NCI-H1436 treated with DMSO at 0.1 percent for 48 hours (cell line): ENCODE measurements around the gene PCDHGA4.
"Not testable (repeated sequence)": the region's sequence is repeated elsewhere in the genome, so short reads cannot be mapped to it uniquely, and the experiment has no call there.

Experiments used
- DNase-seq: peaks from one replicate; lab custom pipeline; 2025; lab: John Stamatoyannopoulos, UW

The PCDHGA4 gene

DNA sequence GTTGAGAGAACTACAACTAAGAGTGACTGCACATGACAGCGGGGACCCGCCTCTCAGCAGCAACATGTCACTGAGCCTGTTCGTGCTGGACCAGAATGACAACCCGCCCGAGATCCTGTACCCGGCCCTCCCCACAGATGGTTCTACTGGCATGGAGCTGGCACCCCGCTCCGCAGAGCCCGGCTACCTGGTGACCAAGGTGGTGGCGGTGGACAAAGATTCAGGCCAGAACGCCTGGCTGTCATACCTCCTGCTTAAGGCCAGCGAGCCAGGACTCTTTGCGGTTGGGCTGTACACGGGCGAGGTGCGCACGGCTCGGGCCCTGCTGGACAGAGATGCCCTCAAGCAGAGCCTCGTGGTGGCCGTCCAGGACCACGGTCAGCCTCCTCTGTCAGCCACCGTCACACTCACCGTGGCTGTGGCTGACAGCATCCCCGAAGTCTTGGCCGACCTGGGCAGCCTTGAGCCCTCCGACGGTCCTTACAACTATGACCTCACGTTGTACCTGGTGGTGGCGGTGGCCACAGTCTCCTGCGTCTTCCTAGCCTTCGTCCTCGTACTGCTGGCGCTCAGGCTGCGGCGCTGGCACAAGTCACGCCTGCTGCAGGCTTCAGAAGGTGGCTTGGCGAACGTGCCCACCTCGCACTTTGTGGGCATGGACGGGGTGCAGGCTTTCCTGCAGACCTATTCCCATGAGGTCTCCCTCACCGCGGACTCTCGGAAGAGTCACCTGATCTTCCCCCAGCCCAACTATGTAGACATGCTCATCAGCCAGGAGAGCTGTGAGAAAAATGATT lies 29.8 kb downstream of the PCDHGA4 start:
- DNase-seq = no peak

- DNase-seq = not testable (repeated sequence)
These were observed 32.9 kb downstream of the PCDHGA4 start, which contains the start of gene PCDHGB4 for GRCh38 chr5:141387557-141388311. TSS of gene PCDHGB4 (plus strand) at chr5:141387698. CDS start at chr5:141387885, 187 bp downstream.

- DNase-seq = no peak
These were observed 33.8 kb downstream of the PCDHGA4 start for GRCh38 chr5:141388661-141389060.

- DNase-seq = no peak
These were observed 34.6 kb downstream of the PCDHGA4 start for GRCh38 chr5:141389153-141390042.

DNA sequence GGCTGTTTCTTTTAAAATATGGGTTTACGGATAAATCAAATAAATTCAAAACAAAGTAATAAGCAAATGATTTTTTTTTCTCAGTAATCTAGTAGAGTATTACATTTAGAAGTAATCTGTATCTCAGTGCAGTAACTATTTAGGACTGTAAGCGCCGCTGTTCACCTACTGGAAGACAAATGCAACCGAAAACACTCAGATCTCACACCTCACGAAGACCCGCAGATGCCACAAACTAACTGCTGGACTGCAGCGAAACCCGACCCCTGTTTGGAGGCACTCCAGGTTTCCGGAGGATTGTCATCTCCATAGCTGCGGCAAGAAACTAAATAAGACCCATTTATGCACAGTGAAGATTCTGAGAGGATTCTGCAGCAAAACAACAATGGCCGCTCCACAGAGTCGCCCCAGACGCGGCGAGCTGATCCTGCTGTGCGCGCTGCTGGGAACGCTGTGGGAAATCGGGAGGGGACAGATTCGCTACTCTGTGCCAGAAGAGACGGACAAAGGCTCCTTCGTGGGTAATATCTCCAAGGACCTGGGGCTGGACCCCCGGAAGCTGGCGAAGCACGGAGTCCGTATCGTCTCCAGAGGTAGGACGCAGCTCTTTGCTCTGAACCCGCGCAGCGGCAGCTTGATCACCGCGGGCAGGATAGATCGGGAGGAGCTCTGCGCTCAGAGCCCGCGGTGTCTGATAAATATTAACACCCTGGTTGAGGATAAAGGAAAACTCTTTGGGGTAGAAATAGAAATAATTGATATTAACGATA lies 37.8 kb downstream of the PCDHGA4 start, which contains the start of gene PCDHGA8:
Gene PCDHGA8 (plus strand): TSS at position 205 of the 770 bp plus-strand sequence. CDS start 181 bp downstream, at position 386.
- no peak for DNase-seq

- no peak for DNase-seq
These were observed 38.4 kb downstream of the PCDHGA4 start for GRCh38 chr5:141393267-141393666.

- not testable (repeated sequence) for DNase-seq
These were observed 39.8 kb downstream of the PCDHGA4 start for GRCh38 chr5:141394401-141395187.

GRCh38 chr5:141397756-141398551 lies 43.1 kb downstream of the PCDHGA4 start, which contains the start of gene PCDHGB5:
TSS of gene PCDHGB5 (plus strand) at chr5:141397947. CDS start at chr5:141398128, 181 bp downstream.
- not testable (repeated sequence) for DNase-seq

DNA sequence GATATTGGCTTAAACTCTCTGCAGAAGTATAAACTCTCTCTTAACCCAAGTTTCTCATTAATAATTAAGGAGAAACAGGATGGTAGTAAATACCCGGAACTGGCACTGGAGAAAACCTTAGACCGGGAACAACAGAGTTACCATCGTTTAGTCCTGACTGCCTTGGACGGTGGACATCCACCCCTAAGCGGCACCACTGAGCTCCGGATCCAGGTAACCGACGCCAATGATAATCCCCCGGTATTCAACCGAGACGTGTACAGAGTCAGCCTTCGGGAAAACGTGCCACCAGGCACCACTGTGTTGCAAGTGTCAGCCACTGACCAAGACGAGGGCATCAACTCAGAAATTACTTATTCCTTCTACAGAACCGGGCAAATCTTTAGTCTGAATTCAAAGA lies 43.8 kb downstream of the PCDHGA4 start:
- no peak for DNase-seq

DNA sequence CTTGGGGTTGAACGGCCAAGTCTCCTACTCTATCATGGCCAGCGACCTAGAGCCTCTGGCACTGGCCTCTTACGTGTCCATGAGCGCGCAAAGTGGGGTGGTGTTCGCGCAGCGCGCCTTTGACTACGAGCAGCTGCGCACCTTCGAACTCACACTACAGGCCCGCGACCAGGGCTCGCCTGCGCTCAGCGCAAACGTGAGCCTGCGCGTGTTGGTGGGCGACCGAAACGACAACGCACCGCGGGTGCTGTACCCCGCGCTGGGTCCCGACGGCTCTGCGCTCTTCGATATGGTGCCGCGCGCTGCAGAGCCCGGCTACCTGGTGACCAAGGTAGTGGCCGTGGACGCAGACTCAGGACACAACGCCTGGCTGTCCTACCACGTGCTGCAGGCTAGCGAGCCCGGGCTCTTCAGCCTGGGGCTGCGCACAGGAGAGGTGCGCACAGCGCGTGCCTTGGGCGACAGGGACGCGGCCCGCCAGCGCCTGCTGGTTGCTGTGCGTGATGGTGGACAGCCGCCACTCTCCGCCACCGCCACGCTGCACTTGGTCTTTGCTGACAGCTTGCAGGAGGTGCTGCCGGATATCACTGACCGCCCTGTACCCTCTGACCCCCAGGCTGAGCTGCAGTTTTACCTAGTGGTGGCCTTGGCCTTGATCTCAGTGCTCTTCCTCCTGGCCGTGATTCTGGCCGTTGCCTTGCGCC lies 44.9 kb downstream of the PCDHGA4 start:
- no peak for DNase-seq

DNA sequence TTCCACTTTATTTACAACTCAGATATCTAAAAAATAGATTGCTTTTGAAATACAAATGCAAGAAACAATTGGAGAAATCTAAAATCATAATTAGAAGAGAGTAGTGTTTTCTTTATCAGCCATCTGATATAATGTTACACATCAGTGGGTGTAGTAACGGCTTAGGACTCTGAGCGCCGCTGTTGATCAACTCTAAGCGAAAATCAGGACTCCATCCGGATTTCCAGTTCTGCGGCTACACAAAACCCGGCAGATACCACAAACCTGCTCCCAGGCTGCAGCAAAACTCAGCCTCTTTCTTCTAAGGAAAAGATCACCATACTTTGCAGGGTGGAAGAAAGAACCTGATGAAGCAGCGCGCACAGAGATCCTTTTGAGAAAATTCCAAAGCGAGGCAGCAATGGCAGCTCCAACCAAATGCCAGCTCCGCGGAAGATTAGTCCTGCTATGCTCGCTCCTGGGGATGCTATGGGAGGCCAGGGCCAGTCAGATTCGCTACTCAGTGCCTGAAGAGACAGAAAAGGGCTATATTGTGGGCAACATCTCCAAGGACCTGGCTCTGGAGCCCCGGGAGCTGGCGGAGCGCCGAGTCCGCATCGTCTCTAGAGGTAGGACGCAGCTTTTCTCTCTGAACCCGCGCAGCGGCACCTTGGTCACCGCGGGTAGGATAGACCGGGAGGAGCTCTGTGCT lies 47.9 kb downstream of the PCDHGA4 start, which contains the start of gene PCDHGA9:
Gene PCDHGA9 (plus strand): TSS at position 226 of the 691 bp plus-strand sequence. CDS start 175 bp downstream, at position 401.
- DNase-seq = no peak

GRCh38 chr5:141403387-141403786 lies 48.6 kb downstream of the PCDHGA4 start:
- DNase-seq = no peak
